ENCODE measurements around the gene TBCC.
A peak's percentile ranks its signal among the peaks of the same experiment; 100 is the strongest.
"Not testable (repeated sequence)": the region's sequence is repeated elsewhere in the genome, so short reads cannot be mapped to it uniquely, and the experiment has no call there.

The TBCC gene

GRCh38 chr6:42727627-42728026, 18.3 kb downstream of the TBCC start:
- DNase-seq, result no peak

GRCh38 chr6:42727087-42727611, 18.8 kb downstream of the TBCC start:
- no peak for DNase-seq

GRCh38 chr6:42726485-42727086, 19.3 kb downstream of the TBCC start:
- peak; percentile 62 for DNase-seq

- no peak for DNase-seq
Observed at GRCh38 chr6:42726026-42726425, 19.9 kb downstream of the TBCC start.

GRCh38 chr6:42724825-42725224, 21.1 kb downstream of the TBCC start:
- DNase-seq, result no peak

GRCh38 chr6:42722497-42722896, 23.4 kb downstream of the TBCC start, which contains the start of gene PRPH2:
PRPH2 (minus strand) TSS chr6:42722597; CDS start chr6:42722334, 263 bp downstream.
- DNase-seq, result no peak

- DNase-seq, result no peak
Observed at GRCh38 chr6:42720739-42721138, 25.2 kb downstream of the TBCC start.

GRCh38 chr6:42715871-42716270, 30.0 kb downstream of the TBCC start:
- DNase-seq, result no peak

GRCh38 chr6:42714098-42714761, 31.7 kb downstream of the TBCC start:
- DNase-seq, result no peak

- DNase-seq, result no peak
Observed at GRCh38 chr6:42711930-42712329, 34.0 kb downstream of the TBCC start.

GRCh38 chr6:42710316-42710715, 35.6 kb downstream of the TBCC start:
- no peak for DNase-seq

GRCh38 chr6:42709871-42710270, 36.0 kb downstream of the TBCC start:
- no peak for DNase-seq

GRCh38 chr6:42708096-42708495, 37.8 kb downstream of the TBCC start:
- no peak for DNase-seq

GRCh38 chr6:42707595-42707994, 38.3 kb downstream of the TBCC start:
- no peak for DNase-seq

GRCh38 chr6:42704937-42705374, 40.9 kb downstream of the TBCC start:
- DNase-seq, result peak; percentile 86

GRCh38 chr6:42704251-42704936, 41.5 kb downstream of the TBCC start:
- DNase-seq, result peak; percentile 82

- not testable (repeated sequence) for DNase-seq
Observed at GRCh38 chr6:42702786-42703185, 43.1 kb downstream of the TBCC start.

GRCh38 chr6:42702200-42702599, 43.7 kb downstream of the TBCC start:
- DNase-seq, result no peak

- no peak for DNase-seq
Observed at GRCh38 chr6:42698217-42698616, 47.7 kb downstream of the TBCC start.

- DNase-seq, result no peak
Observed at GRCh38 chr6:42697268-42697655, 48.6 kb downstream of the TBCC start.

GRCh38 chr6:42696526-42697267, 49.2 kb downstream of the TBCC start:
- no peak for DNase-seq

GRCh38 chr6:42694586-42694985, 51.3 kb downstream of the TBCC start:
- DNase-seq, result no peak

Data from NCI-H510A (cell line).